ENCODE data around the gene VIPR1.

The VIPR1 gene

GRCh38 chr3:42499478-42499871, 3.0 kb upstream of the VIPR1 start:
- in situ Hi-C loops (cut with HindIII; ENCODE audit: low sequenced_read_pairs) = no loop called here
- no peak for TF ChIP-seq CTCF (IDR thresholded peaks at IDR 0.05; ENCODE audit: low read depth, low read length)
- no peak overlapping the region for H3K4me3 ChIP-seq (ENCODE audit: low read depth, low read length)
- no peak for DNase-seq (ENCODE audit: low read depth, low spot score)

GRCh38 chr3:42500091-42500490, 2.4 kb upstream of the VIPR1 start:
- no peak overlapping the region for H3K4me3 ChIP-seq (ENCODE audit: low read depth, low read length)
- DNase-seq (ENCODE audit: low read depth, low spot score) = no peak
- in situ Hi-C loops (cut with HindIII; ENCODE audit: low sequenced_read_pairs) = no loop called here
- no peak for TF ChIP-seq CTCF (IDR thresholded peaks at IDR 0.05; ENCODE audit: low read depth, low read length)

GRCh38 chr3:42500909-42501308, 1.5 kb upstream of the VIPR1 start:
- no peak for TF ChIP-seq CTCF (IDR thresholded peaks at IDR 0.05; ENCODE audit: low read depth, low read length)
- H3K4me3 ChIP-seq (ENCODE audit: low read depth, low read length) = no peak overlapping the region
- in situ Hi-C loops (cut with HindIII; ENCODE audit: low sequenced_read_pairs) = no loop called here
- DNase-seq (ENCODE audit: low read depth, low spot score) = no peak

- no peak overlapping the region for H3K4me3 ChIP-seq (ENCODE audit: low read depth, low read length)
- DNase-seq (ENCODE audit: low read depth, low spot score) = no peak
- TF ChIP-seq CTCF (IDR thresholded peaks at IDR 0.05; ENCODE audit: low read depth, low read length) = no peak
- in situ Hi-C loops (cut with HindIII; ENCODE audit: low sequenced_read_pairs) = no loop called here
These were observed 1.1 kb upstream of the VIPR1 start for GRCh38 chr3:42501321-42501680.

- H3K4me3 ChIP-seq (ENCODE audit: low read depth, low read length) = peak overlapping the region; percentile 32
- in situ Hi-C loops (cut with HindIII; ENCODE audit: low sequenced_read_pairs) = no loop called here
- peak; percentile 16 for DNase-seq (ENCODE audit: low read depth, low spot score)
- TF ChIP-seq CTCF (IDR thresholded peaks at IDR 0.05; ENCODE audit: low read depth, low read length) = peak; percentile 55
These were observed 588 bp upstream of the VIPR1 start for GRCh38 chr3:42501681-42502428.

GRCh38 chr3:42503251-42503924, 945 bp downstream of the VIPR1 start:
- in situ Hi-C loops (cut with HindIII; ENCODE audit: low sequenced_read_pairs) = no loop called here
- no peak for TF ChIP-seq CTCF (IDR thresholded peaks at IDR 0.05; ENCODE audit: low read depth, low read length)
- no peak for DNase-seq (ENCODE audit: low read depth, low spot score)
- H3K4me3 ChIP-seq (ENCODE audit: low read depth, low read length) = no peak overlapping the region
